ENCODE data around the gene KHNYN.
"Not testable (repeated sequence)": the region's sequence is repeated elsewhere in the genome, so short reads cannot be mapped to it uniquely, and the experiment has no call there.

Gene KHNYN

DNA sequence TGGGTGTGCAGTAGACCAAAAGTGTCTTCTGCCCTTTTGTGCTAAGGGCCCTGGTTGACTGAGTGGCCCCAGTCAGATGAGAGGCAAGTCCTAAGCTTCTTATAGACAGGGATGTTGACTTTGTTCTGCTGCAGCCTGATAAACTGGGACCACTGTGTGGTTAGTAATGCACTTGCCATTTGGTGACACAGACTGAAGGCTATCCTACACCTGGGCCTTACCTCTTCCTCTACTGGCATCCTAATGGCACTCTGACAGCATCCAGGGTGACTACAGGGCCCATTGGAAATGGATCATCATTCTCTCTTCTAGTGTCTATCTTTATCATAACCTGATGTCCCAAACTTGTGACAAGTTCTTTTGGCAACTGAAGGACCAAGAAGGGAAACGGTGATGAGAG lies 9.5 kb downstream of the KHNYN start:
- no peak for DNase-seq

DNA sequence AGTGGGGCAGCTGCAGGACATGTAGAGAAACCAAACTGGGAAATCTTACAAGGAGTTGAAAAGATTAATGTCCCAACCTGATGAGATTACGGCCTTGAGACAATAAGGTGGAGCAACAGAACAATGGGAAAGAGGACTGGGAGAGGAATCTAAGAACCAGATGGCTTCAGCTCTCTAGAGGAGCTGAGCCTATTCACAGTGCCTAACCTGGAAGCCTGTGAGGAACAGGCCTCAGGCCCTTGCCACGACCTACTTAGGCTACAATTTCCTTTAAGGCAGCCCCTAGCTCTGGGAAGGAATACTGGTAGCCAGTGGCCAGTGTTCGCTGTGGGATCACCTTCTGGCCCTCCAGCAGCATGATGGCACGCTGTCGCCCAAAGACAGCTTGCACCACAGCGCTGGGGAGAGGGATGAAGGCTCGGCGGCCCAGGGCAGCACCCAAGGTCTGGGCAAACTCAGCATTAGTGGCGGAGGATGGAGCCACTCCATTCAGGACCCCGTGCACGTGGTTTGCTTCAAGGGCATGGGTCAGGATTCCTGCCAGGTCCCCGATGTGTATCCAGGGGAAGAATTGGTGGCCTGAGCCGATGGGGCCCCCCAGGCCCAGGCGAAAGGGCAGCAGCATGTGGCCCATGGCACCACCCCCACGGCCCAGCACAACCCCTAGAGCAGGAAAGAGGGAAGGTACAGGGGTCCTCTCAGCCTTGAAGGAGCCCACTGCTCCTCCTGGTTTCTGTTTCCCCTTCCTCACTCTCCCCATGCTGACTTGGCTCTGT lies 10.3 kb downstream of the KHNYN start:
- DNase-seq, result no peak

DNA sequence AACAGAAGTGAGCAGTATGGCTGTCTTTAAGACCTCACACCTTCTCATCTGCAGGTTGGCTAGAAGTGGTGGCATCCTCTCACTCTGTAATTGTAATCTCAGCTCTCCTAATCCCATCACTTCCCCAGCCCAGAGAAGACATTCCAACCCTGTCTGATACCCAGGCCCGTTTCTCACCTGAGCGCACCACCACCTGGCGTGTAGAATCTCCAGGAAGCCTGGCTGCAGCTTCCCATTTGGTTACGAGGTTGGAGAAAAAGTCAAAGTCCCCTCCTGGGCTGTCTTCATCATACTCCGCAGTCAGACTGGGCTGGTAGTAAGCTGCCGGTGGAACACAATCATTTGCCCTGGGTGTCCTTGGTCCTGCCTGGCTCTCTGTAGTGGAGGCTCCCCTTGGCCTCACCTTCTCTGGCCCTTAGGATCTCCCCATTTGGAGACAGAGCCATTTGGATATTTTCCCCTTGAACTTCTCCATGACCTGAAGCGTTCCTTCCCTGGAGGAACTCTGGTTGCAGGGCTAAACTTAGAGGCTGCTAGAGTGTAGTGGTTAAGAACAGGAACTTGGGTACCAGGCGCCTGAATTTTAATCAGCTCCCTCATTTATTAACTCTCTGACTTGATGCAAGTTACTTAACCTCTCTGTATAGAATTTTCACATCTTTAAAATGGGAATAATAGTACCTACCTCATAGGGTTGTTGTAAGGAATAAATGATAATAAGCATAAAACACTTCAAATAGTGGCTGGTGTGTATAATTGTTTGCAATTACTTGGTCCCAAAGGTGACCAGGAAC lies 11.0 kb downstream of the KHNYN start:
- DNase-seq, result no peak

DNA sequence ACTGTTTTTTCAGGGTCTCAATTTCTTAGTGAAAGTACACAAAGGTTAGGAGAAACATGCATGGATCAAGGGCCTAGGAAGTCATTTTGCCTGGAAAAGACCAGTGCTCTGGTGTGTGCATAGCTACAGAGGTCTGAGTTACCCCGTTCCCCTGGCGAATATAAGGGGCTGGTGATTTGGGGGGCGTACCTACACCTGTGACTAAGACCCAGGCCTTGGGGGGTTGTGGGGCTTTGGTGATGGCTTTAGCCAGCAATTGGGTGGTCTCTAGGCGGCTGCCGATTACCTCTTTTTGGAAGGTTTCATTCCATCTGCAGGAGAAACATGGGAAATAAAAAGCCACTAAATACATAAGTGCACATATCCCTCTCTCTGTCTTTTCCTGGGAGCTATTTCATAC lies 11.7 kb downstream of the KHNYN start:
- no peak for DNase-seq

GRCh38 chr14:24441904-24442239 lies 12.1 kb downstream of the KHNYN start:
- no peak for DNase-seq

- peak; percentile 98 to 99 for DNase-seq
These were observed 12.7 kb downstream of the KHNYN start, which contains the start of gene SDR39U1 for GRCh38 chr14:24442240-24443052. Gene SDR39U1, minus strand, starts transcription at chr14:24442776. Its CDS starts 7 bp downstream, at chr14:24442769.

- no peak for DNase-seq
These were observed 13.4 kb downstream of the KHNYN start for GRCh38 chr14:24443053-24443665.

- not testable (repeated sequence) for DNase-seq
These were observed 21.1 kb downstream of the KHNYN start for GRCh38 chr14:24450828-24451227.

- DNase-seq, result no peak
These were observed 27.2 kb downstream of the KHNYN start for GRCh38 chr14:24456980-24457379.

DNA sequence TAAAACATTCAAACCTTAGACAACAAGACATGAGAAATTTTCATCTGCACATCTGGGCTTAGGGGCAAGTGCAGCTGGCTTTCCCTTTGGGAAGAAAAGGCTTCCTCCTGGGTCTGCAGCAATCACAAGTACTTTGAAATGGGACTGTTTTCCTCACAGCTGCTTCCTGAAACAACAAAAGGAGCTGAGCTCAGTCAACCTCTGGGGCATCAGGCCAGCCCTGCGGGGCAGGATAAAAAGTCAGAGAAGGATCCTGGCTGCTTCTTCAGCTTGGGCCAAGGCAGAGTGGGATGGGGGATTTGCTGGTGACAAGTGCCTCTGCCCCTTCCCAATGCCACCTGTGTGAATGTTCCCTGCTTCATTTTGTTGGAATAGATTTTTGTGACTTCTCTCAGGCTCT lies 29.0 kb downstream of the KHNYN start:
- DNase-seq, result no peak

DNA sequence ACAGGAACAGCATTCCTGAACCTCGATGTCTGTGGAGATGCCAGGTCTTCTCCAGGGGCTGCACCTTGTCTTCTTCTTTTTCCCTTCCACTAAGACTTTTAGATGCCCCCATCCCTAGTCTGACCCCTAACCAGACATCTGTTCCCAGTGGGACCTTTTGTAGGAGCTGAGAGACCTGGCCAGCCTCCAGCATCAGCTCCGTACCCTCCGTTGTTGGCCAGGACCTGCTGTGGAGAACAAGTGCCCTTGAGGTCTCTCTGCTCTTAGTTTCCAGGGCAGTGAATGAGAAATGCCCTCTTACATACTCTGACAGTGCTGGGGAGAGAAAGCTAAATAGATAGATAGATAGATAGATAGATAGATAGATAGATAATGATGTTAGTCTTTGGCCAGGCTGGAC lies 29.6 kb downstream of the KHNYN start:
- DNase-seq, result no peak

- no peak for DNase-seq
These were observed 31.6 kb downstream of the KHNYN start for GRCh38 chr14:24461336-24461735.

- DNase-seq, result no peak
These were observed 33.5 kb downstream of the KHNYN start for GRCh38 chr14:24463017-24463883.

GRCh38 chr14:24463884-24464785 lies 34.4 kb downstream of the KHNYN start:
- DNase-seq, result no peak

- DNase-seq, result no peak
These were observed 35.6 kb downstream of the KHNYN start for GRCh38 chr14:24465368-24465767.

DNA sequence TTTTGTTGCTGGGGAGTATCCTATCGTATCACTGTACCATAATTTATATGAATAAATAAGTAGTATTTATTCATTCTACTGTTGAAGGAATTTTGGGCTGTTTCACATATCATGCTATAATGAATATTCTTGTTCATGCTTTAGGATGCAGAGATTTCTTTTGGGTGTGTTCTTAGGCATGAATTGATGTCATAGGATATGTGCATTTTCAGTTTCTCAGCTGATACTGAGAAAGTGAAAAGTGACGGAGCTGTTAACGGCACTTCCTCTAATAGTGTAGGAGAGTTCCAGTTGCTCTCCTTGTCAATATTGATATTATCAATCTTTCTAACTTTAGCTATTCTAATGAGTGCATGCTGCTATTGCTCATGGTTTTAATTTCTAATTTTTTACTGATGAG lies 36.1 kb downstream of the KHNYN start:
- no peak for DNase-seq

GRCh38 chr14:24470450-24470849 lies 40.7 kb downstream of the KHNYN start:
- DNase-seq, result not testable (repeated sequence)

- no peak for DNase-seq
These were observed 43.5 kb downstream of the KHNYN start for GRCh38 chr14:24473211-24473610.

- DNase-seq, result no peak
These were observed 45.5 kb downstream of the KHNYN start for GRCh38 chr14:24475261-24475660.

DNA sequence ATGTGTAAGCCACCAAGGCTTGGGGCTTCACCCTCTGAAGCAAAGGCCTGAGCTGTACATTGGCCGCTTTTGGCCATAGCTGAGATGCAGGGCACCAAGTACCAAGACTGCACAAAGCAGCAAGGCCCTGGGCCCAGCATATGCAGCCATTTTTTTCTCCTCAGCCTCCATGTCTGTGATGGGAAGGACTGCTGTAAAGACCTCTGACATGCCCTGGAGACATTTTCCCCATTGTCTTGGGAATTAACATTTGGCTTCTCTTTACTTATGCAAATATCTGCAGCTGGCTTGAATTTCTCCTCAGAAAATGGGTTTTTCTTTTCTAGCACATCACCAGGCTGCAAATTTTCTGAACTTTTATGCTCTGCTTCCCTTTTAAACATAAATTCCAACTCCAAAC lies 50.2 kb downstream of the KHNYN start:
- DNase-seq, result not testable (repeated sequence)
